Measurements from ENCODE around the gene KSR1.

DNA sequence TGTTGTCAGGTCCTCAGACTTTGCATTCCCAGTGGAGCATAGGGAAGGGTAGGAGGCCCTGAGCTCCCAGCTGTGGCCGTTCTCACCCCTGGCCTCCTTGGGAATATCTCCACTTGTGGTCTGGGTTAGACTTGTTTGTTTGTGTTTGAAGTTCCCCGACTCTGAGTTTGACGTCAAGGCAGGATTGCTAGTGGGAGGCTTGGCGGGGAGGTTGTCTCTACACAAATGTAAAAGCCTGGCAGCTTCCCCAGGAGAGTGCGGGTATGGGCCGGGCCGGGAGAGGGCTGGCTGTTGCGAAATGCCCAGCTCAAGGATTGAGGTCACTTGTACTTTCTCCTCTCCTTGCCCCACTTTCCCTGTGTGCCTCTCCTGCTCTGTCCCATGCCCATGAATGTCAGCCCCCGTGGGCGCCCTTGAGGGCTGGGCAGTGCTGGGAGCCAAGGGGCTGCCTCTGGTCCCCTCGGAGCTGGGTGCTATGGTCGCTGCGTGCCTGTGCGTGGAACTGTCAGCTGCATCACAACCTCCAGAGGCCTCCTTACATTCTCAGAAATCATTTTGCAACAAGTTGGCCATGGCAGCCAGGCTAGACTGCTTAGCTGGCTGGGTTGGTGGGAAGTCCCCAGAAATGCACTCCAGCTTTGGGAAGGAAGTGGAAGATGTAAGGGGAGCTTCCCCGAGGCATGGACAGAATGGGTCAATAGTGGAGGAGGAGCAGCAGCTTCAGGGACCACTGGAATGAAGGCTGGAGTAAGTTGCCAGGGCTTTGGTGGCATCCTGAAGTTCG, 84.3 kb downstream of the KSR1 start:
- TF ChIP-seq, protein P1, sequence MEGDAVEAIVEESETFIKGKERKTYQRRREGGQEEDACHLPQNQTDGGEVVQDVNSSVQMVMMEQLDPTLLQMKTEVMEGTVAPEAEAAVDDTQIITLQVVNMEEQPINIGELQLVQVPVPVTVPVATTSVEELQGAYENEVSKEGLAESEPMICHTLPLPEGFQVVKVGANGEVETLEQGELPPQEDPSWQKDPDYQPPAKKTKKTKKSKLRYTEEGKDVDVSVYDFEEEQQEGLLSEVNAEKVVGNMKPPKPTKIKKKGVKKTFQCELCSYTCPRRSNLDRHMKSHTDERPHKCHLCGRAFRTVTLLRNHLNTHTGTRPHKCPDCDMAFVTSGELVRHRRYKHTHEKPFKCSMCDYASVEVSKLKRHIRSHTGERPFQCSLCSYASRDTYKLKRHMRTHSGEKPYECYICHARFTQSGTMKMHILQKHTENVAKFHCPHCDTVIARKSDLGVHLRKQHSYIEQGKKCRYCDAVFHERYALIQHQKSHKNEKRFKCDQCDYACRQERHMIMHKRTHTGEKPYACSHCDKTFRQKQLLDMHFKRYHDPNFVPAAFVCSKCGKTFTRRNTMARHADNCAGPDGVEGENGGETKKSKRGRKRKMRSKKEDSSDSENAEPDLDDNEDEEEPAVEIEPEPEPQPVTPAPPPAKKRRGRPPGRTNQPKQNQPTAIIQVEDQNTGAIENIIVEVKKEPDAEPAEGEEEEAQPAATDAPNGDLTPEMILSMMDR (IDR thresholded peaks at IDR 0.05): no peak
- TF ChIP-seq POLR2A (IDR thresholded peaks at IDR 0.05): no peak

Measured in uterus (tissue), 2 donors.